OCI-LY3 (cell line): Measurements from ENCODE around the gene OOSP4B.

Source experiments
- CTCF ChIP-seq: fragments of 200-600, 300-600 bp; sonication (generic); IDR thresholded peaks from 2 replicates; pipeline ENCODE4 v1.5.1; 2014; ENCODE audit warnings: antibody characterized with exemption, low read length, low read depth
- EZH2phosphoT487 ChIP-seq: fragments of 200-600 bp; shearing (Covaris generic); IDR thresholded peaks from 2 replicates; pipeline ENCODE4 v1.6.1; 2018; ENCODE audit warnings: antibody characterized with exemption, mixed run types, low read depth

GRCh38 chr11:59981106-59981770, 35.7 kb upstream of the OOSP4B start:
- TF ChIP-seq CTCF (no peak), EZH2phosphoT487 (no peak)
